HCT116 (cell line): Measurements from ENCODE around the gene ACP2. TPM values are rescaled to one million over a fixed set of nuclear protein-coding genes. Genes with fewer than 3 reads are reported as not detected.

Experiments used
- ATAC-seq: fragments of 200-7000 bp; cut with Tn5 transposase; 2 replicates; pipeline ENCODE4 v1.9.1; 2020; ENCODE audit warnings: mild to moderate bottlenecking, moderate library complexity
- BruUV-seq: library from RNA; stranded (reverse); fragments of 400-500 nt; replicated peaks from 2 replicates; lab custom pipeline; 2021; lab: Mats Ljungman, UMichigan
- CTCF ChIA-PET: fragments of 300-600 bp; sonication (Branson Sonifier 250); formaldehyde crosslinking; loops from one replicate; lab custom pipeline; 2021; ENCODE audit warnings: antibody characterized with exemption; lab: Charles Lee
- POLR2A ChIA-PET: fragments of 300-600, 350-600 bp; sonication (Branson Sonifier 250); formaldehyde crosslinking; loops from one replicate; lab custom pipeline; 2021; ENCODE audit warnings: antibody characterized with exemption; lab: Charles Lee
- RAD21 ChIA-PET, 2 experiments: fragments of 300-600 bp; sonication (Branson Sonifier 250); formaldehyde crosslinking; loops; one replicate each; lab custom pipeline; 2023; ENCODE audit warnings: low total read pairs in 2 of 2; ENCODE audit not compliant: uncharacterized antibody in 2 of 2, unreplicated experiment in 2 of 2, low non-redundant PET in 1 of 2; lab: Charles Lee
- DNase-seq: peaks from one replicate; pipeline ENCODE4 v3.0.0-alpha.2; 2010; ENCODE audit warnings: low read depth, low spot score
- H2AFZ ChIP-seq: fragments of 200-600 bp; shearing (Covaris generic), sonication (generic); 2 replicates; pipeline ENCODE4 v1.6.1; 2017; ENCODE audit warnings: low read depth, mixed run types, mixed read lengths, antibody characterized with exemption, low read length; ENCODE audit not compliant: poor library complexity, severe bottlenecking
- H3K27ac ChIP-seq: 2 replicates; pipeline ENCODE4 v1.5.1; 2012; ENCODE audit warnings: low read depth, low read length
- H3K27me3 ChIP-seq: fragments of 200-600 bp; sonication (generic); 2 replicates; pipeline ENCODE4 v1.6.1; 2016; ENCODE audit warnings: mixed run types, low read length, mixed read lengths; ENCODE audit not compliant: insufficient read depth
- H3K36me3 ChIP-seq, 2 experiments: fragments of 200-500 bp in 1 of 2; fragments of 200-600 bp in 1 of 2; sonication (Bioruptor generic) in 1 of 2; sonication (generic) in 1 of 2; 2 replicates each; pipeline versions ENCODE4 v1.5.1 to v1.6.1; 2014 to 2016; ENCODE audit warnings: low read length in 2 of 2, inconsistent platforms in 1 of 2, mixed read lengths in 1 of 2, mixed run types in 1 of 2; ENCODE audit not compliant: insufficient read depth in 2 of 2, control insufficient read depth in 1 of 2
- H3K4me1 ChIP-seq, 2 experiments: fragments of 200-600 bp in 1 of 2; sonication (generic) in 1 of 2; 2 replicates each; pipeline versions ENCODE4 v1.5.1 to v1.6.1; 2012 to 2017; ENCODE audit warnings: low read length in 2 of 2, inconsistent platforms in 1 of 2, mild to moderate bottlenecking in 1 of 2, mixed read lengths in 1 of 2, mixed run types in 1 of 2, moderate library complexity in 1 of 2; ENCODE audit not compliant: insufficient read depth in 2 of 2, control insufficient read depth in 1 of 2
- H3K4me2 ChIP-seq: fragments of 200-600 bp; sonication (generic); 2 replicates; pipeline ENCODE4 v1.6.1; 2017; ENCODE audit warnings: mixed run types, low read length, mixed read lengths
- H3K4me3 ChIP-seq, 2 experiments: fragments of 200-600 bp in 1 of 2; sonication (generic) in 1 of 2; replicated peaks in 1 of 2; 2 replicates each; pipeline ENCODE4 v1.5.1; 2011 to 2016; ENCODE audit warnings: low read length in 2 of 2, control low read depth in 1 of 2, low read depth in 1 of 2, mild to moderate bottlenecking in 1 of 2, mixed read lengths in 1 of 2, mixed run types in 1 of 2
- H3K79me2 ChIP-seq: fragments of 200-600 bp; sonication (generic); 2 replicates; pipeline ENCODE4 v1.6.1; 2017; ENCODE audit warnings: mild to moderate bottlenecking, mixed run types, low read length, moderate library complexity, mixed read lengths; ENCODE audit not compliant: insufficient read depth
- H3K9ac ChIP-seq: fragments of 200-600 bp; sonication (generic); 2 replicates; pipeline ENCODE4 v1.6.1; 2016; ENCODE audit warnings: low read length, mixed read lengths
- H3K9me2 ChIP-seq: fragments of 200-600 bp; sonication (generic), shearing (Covaris generic); 2 replicates; pipeline ENCODE4 v1.6.1; 2017; ENCODE audit warnings: mixed run types, mild to moderate bottlenecking, moderate library complexity; ENCODE audit not compliant: insufficient read depth
- H3K9me3 ChIP-seq, 2 experiments: fragments of 200-500 bp in 1 of 2; fragments of 200-600 bp in 1 of 2; sonication (Bioruptor generic) in 1 of 2; sonication (generic) in 1 of 2; 2 replicates each; pipeline ENCODE4 v1.6.1; 2014 to 2017; ENCODE audit warnings: low read length in 2 of 2, mixed read lengths in 2 of 2, inconsistent platforms in 1 of 2, low read depth in 1 of 2, mild to moderate bottlenecking in 1 of 2, mixed run types in 1 of 2, moderate library complexity in 1 of 2; ENCODE audit not compliant: control insufficient read depth in 1 of 2, insufficient read depth in 1 of 2
- H4K20me1 ChIP-seq: fragments of 200-600 bp; sonication (generic), shearing (Covaris generic); 2 replicates; pipeline ENCODE4 v1.6.1; 2017; ENCODE audit warnings: mixed run types, mild to moderate bottlenecking, moderate library complexity; ENCODE audit not compliant: insufficient read depth
- ATF3 ChIP-seq: IDR thresholded peaks from 2 replicates; pipeline ENCODE4 v1.6.1; 2012
- EGR1 ChIP-seq: IDR thresholded peaks from 2 replicates; pipeline ENCODE4 v1.6.1; 2012; ENCODE audit warnings: low read depth
- ELF1 ChIP-seq: IDR thresholded peaks from 2 replicates; pipeline ENCODE4 v1.6.1; 2012; ENCODE audit warnings: low read depth, borderline replicate concordance
- EZH2phosphoT487 ChIP-seq: fragments of 200-600 bp; IDR thresholded peaks from 2 replicates; pipeline ENCODE4 v1.6.1; 2018; ENCODE audit warnings: antibody characterized with exemption, borderline replicate concordance
- FOSL1 ChIP-seq: IDR thresholded peaks from 2 replicates; pipeline ENCODE4 v1.6.1; 2012; ENCODE audit warnings: low read depth
- JUND ChIP-seq: IDR thresholded peaks from 2 replicates; pipeline ENCODE4 v1.6.1; 2012
- MAX ChIP-seq: IDR thresholded peaks from 2 replicates; pipeline ENCODE4 v1.6.1; 2012
- POLR2A ChIP-seq: IDR thresholded peaks from 2 replicates; pipeline ENCODE4 v1.7.0; 2011; ENCODE audit warnings: borderline replicate concordance; ENCODE audit not compliant: insufficient read depth, insufficient read length; ENCODE audit errors: extremely low read depth
- POLR2AphosphoS5 ChIP-seq: IDR thresholded peaks from 2 replicates; pipeline ENCODE4 v1.6.1; 2011; ENCODE audit warnings: mild to moderate bottlenecking, low read depth, low read length, moderate library complexity
- SIN3A ChIP-seq: IDR thresholded peaks from 2 replicates; pipeline ENCODE4 v1.6.1; 2012; ENCODE audit warnings: low read depth
- SRF ChIP-seq: IDR thresholded peaks from 2 replicates; pipeline ENCODE4 v1.6.1; 2012; ENCODE audit warnings: low read depth
- TCF7L2 ChIP-seq: IDR thresholded peaks from 2 replicates; pipeline ENCODE4 v1.7.0; 2011; ENCODE audit warnings: borderline replicate concordance, inconsistent platforms; ENCODE audit not compliant: insufficient read depth, insufficient read length; ENCODE audit errors: extremely low read depth
- YY1 ChIP-seq: IDR thresholded peaks from 2 replicates; pipeline ENCODE4 v1.6.1; 2011; ENCODE audit warnings: low read length, low read depth, moderate library complexity, mild to moderate bottlenecking; ENCODE audit not compliant: insufficient replicate concordance; ENCODE audit errors: extremely low read depth
- ZFX ChIP-seq: fragments of 450-650 bp; IDR thresholded peaks from 2 replicates; pipeline ENCODE4 v1.6.1; 2017
- intact Hi-C: fragments of 100-400 bp; cut with micrococcal nuclease; formaldehyde crosslinking; loops from 2 replicates; pipeline ENCODE4 v1.10.0; 2022
- total RNA-seq: library from RNA; stranded (reverse); gene quantifications from one replicate; pipeline ENCODE4 v1.2.1, GENCODE V29; 2021; ENCODE audit not compliant: unreplicated experiment
- TF ChIP-seq, protein P1 (sequence below), 3 experiments: fragments of 200-600 bp in 1 of 3; sonication (generic) in 1 of 3; IDR thresholded peaks in 2 of 3; conservative IDR thresholded peaks in 1 of 3; 2 replicates each; pipeline ENCODE4 v1.5.1; 2012 to 2017; ENCODE audit warnings: low read depth in 2 of 3, low read length in 2 of 3, antibody characterized with exemption in 1 of 3, borderline replicate concordance in 1 of 3, control low read depth in 1 of 3, mild to moderate bottlenecking in 1 of 3, mixed read lengths in 1 of 3, mixed run types in 1 of 3, moderate library complexity in 1 of 3; ENCODE audit not compliant: insufficient read depth in 1 of 3
- TF ChIP-seq, protein P2 (sequence below): IDR thresholded peaks from 2 replicates; pipeline ENCODE4 v1.6.1; 2012; ENCODE audit warnings: low read depth
- TF ChIP-seq, protein P3 (sequence below): IDR thresholded peaks from 2 replicates; pipeline ENCODE4 v1.6.1; 2011; ENCODE audit warnings: mild to moderate bottlenecking, low read length, moderate library complexity; ENCODE audit not compliant: insufficient replicate concordance; ENCODE audit errors: extremely low read depth

ACP2 gene
- total RNA-seq, 1 experiment from 2014 or later, result 21.5 TPM

DNA sequence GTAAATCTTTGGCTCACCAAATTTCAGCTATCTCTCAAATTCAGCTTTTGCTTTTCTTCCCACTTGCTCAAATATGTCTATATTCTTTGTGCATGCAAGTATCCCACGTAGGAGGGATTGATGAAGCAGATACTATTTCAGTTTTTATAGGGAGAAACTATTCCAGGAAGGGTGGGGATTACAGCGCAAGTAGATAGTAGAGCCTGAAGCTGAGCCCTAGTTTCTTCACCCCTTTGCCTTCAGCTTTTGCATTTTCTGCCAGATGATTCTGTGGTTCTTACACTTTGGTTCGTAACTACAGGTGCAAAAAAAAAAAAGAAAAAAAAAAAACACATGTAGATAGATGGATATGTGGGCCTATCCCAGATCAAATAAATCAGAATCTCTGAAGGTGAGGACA lies 3.1 kb upstream of the ACP2 start:
- ChIA-PET RAD21 (no interaction called here), POLR2A (no interaction called here), CTCF (no interaction called here)
- ATAC-seq (no peak), DNase-seq (no peak)
- intact Hi-C loops, result loop anchor here (10.0 kb wide), 1 partner anchor 103 kb away; the partner anchor contains the start of gene MYBPC3
- Histone ChIP-seq H3K9me3 (no peaks in the 10 kb centered on the region), H3K36me3 (0 out of 4 replicates have a peak, but pooled peaks cover 0 to 4% of the 10 kb centered on the region in 2 experiments), H4K20me1 (no peaks in the 10 kb centered on the region), H3K4me2 (no peak overlapping the region), H3K27me3 (no peaks in the 10 kb centered on the region), H3K9ac (no peak overlapping the region), H3K4me1 (peaks cover 7 to 16% of the 10 kb centered on the region in 2 experiments; a peak in 2 of 4 replicates), H2AFZ (no peak overlapping the region), H3K79me2 (peaks cover 33% of the 10 kb centered on the region), H3K9me2 (no peaks in the 10 kb centered on the region), H3K4me3 (no peak overlapping the region), H3K27ac (no peak overlapping the region)
- TF ChIP-seq ZFX (no peak), TCF7L2 (no peak), FOSL1 (no peak), JUND (no peak), ELF1 (no peak), EGR1 (no peak), POLR2AphosphoS5 (no peak), POLR2A (no peak), EZH2phosphoT487 (no peak), SIN3A (no peak), YY1 (no peak), MAX (no peak), ATF3 (no peak), SRF (no peak)
- TF ChIP-seq, protein P1, sequence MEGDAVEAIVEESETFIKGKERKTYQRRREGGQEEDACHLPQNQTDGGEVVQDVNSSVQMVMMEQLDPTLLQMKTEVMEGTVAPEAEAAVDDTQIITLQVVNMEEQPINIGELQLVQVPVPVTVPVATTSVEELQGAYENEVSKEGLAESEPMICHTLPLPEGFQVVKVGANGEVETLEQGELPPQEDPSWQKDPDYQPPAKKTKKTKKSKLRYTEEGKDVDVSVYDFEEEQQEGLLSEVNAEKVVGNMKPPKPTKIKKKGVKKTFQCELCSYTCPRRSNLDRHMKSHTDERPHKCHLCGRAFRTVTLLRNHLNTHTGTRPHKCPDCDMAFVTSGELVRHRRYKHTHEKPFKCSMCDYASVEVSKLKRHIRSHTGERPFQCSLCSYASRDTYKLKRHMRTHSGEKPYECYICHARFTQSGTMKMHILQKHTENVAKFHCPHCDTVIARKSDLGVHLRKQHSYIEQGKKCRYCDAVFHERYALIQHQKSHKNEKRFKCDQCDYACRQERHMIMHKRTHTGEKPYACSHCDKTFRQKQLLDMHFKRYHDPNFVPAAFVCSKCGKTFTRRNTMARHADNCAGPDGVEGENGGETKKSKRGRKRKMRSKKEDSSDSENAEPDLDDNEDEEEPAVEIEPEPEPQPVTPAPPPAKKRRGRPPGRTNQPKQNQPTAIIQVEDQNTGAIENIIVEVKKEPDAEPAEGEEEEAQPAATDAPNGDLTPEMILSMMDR (IDR thresholded peaks at IDR 0.05 in 2 of 3, conservative IDR thresholded peaks at IDR 0.05 in 1 of 3; ENCODE audit: borderline replicate concordance in 1 of 3, insufficient read depth in 1 of 3, low read depth in 2 of 3, low read length in 2 of 3), result no peak
- TF ChIP-seq, protein P2, sequence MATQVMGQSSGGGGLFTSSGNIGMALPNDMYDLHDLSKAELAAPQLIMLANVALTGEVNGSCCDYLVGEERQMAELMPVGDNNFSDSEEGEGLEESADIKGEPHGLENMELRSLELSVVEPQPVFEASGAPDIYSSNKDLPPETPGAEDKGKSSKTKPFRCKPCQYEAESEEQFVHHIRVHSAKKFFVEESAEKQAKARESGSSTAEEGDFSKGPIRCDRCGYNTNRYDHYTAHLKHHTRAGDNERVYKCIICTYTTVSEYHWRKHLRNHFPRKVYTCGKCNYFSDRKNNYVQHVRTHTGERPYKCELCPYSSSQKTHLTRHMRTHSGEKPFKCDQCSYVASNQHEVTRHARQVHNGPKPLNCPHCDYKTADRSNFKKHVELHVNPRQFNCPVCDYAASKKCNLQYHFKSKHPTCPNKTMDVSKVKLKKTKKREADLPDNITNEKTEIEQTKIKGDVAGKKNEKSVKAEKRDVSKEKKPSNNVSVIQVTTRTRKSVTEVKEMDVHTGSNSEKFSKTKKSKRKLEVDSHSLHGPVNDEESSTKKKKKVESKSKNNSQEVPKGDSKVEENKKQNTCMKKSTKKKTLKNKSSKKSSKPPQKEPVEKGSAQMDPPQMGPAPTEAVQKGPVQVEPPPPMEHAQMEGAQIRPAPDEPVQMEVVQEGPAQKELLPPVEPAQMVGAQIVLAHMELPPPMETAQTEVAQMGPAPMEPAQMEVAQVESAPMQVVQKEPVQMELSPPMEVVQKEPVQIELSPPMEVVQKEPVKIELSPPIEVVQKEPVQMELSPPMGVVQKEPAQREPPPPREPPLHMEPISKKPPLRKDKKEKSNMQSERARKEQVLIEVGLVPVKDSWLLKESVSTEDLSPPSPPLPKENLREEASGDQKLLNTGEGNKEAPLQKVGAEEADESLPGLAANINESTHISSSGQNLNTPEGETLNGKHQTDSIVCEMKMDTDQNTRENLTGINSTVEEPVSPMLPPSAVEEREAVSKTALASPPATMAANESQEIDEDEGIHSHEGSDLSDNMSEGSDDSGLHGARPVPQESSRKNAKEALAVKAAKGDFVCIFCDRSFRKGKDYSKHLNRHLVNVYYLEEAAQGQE, result no peak
- TF ChIP-seq, protein P3, sequence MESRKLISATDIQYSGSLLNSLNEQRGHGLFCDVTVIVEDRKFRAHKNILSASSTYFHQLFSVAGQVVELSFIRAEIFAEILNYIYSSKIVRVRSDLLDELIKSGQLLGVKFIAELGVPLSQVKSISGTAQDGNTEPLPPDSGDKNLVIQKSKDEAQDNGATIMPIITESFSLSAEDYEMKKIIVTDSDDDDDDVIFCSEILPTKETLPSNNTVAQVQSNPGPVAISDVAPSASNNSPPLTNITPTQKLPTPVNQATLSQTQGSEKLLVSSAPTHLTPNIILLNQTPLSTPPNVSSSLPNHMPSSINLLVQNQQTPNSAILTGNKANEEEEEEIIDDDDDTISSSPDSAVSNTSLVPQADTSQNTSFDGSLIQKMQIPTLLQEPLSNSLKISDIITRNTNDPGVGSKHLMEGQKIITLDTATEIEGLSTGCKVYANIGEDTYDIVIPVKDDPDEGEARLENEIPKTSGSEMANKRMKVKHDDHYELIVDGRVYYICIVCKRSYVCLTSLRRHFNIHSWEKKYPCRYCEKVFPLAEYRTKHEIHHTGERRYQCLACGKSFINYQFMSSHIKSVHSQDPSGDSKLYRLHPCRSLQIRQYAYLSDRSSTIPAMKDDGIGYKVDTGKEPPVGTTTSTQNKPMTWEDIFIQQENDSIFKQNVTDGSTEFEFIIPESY, result no peak
- no TSS peak for BruUV-seq
